H1 (cell line): ENCODE results near the gene FMNL1. TPM values are rescaled to one million over a fixed set of nuclear protein-coding genes. Genes with fewer than 3 reads are reported as not detected.

ENCODE experiments used
- HDAC2 ChIP-seq, 2 experiments: fragments of 300-600 bp in 1 of 2; sonication (generic) in 1 of 2; IDR thresholded peaks; 2 replicates each; pipeline ENCODE4 v1.6.1; 2011 to 2012; ENCODE audit warnings: low read depth in 2 of 2, low read length in 2 of 2, mild to moderate bottlenecking in 2 of 2, moderate library complexity in 2 of 2, borderline replicate concordance in 1 of 2, inconsistent platforms in 1 of 2
- NANOG ChIP-seq: IDR thresholded peaks from 2 replicates; pipeline ENCODE4 v1.6.1; 2011; ENCODE audit warnings: low read length, low read depth, mild to moderate bottlenecking, inconsistent platforms; ENCODE audit not compliant: insufficient read depth, poor library complexity, severe bottlenecking
- RBBP5 ChIP-seq: IDR thresholded peaks from 2 replicates; pipeline ENCODE4 v1.7.1; 2012; ENCODE audit warnings: low read depth, mild to moderate bottlenecking, inconsistent platforms, low read length, moderate library complexity, borderline replicate concordance
- SIX5 ChIP-seq: IDR thresholded peaks from 2 replicates; pipeline ENCODE4 v1.6.1; 2011; ENCODE audit warnings: mild to moderate bottlenecking, low read depth, low read length
- SRF ChIP-seq: IDR thresholded peaks from 2 replicates; pipeline ENCODE4 v1.6.1; 2011; ENCODE audit warnings: mild to moderate bottlenecking, low read depth, low read length, moderate library complexity
- polyA plus RNA-seq, 7 experiments: library from polyadenylated mRNA; depleted of rRNA in 3 of 7; stranded (reverse) in 5 of 7; unstranded in 2 of 7; fragments of >200 nt in 5 of 7; fragments of 200-250 nt in 2 of 7; gene quantifications; 1 replicate in 5 of 7; 2 replicates in 1 of 7; 4 replicates in 1 of 7; pipeline versions ENCODE4 v1.2.1 to v1.2.3, GENCODE V29; 2011 to 2013; ENCODE audit warnings: missing spikeins in 2 of 7, mixed read lengths in 2 of 7
- total RNA-seq: library from RNA; stranded (reverse); fragmentation: NEBNext Ultra II Directional; extraction: Animal tissue kit (Norgen Biotek cat#: 25700); gene quantifications from 2 replicates; pipeline ENCODE4 v1.2.1, GENCODE V29; 2021
- TF ChIP-seq, protein P1 (sequence below): fragments of 300-600 bp; sonication (generic); IDR thresholded peaks from 2 replicates; pipeline ENCODE4 v1.7.1; 2012; ENCODE audit warnings: low read length, moderate library complexity, mild to moderate bottlenecking, inconsistent platforms; ENCODE audit not compliant: insufficient replicate concordance
- TF ChIP-seq, protein P2 (sequence below): IDR thresholded peaks from 2 replicates; pipeline ENCODE4 v1.6.1; 2012; ENCODE audit warnings: inconsistent platforms

FMNL1 gene
- total and polyA plus RNA-seq, 2 of the 8 experiments (the other 6 are each of a cell fraction or from before 2014, with no cell fraction given), result 2.5 to 8.6 TPM

GRCh38 chr17:45230787-45231480, 9.2 kb downstream of the FMNL1 start (continued):
- TF ChIP-seq, protein P1, sequence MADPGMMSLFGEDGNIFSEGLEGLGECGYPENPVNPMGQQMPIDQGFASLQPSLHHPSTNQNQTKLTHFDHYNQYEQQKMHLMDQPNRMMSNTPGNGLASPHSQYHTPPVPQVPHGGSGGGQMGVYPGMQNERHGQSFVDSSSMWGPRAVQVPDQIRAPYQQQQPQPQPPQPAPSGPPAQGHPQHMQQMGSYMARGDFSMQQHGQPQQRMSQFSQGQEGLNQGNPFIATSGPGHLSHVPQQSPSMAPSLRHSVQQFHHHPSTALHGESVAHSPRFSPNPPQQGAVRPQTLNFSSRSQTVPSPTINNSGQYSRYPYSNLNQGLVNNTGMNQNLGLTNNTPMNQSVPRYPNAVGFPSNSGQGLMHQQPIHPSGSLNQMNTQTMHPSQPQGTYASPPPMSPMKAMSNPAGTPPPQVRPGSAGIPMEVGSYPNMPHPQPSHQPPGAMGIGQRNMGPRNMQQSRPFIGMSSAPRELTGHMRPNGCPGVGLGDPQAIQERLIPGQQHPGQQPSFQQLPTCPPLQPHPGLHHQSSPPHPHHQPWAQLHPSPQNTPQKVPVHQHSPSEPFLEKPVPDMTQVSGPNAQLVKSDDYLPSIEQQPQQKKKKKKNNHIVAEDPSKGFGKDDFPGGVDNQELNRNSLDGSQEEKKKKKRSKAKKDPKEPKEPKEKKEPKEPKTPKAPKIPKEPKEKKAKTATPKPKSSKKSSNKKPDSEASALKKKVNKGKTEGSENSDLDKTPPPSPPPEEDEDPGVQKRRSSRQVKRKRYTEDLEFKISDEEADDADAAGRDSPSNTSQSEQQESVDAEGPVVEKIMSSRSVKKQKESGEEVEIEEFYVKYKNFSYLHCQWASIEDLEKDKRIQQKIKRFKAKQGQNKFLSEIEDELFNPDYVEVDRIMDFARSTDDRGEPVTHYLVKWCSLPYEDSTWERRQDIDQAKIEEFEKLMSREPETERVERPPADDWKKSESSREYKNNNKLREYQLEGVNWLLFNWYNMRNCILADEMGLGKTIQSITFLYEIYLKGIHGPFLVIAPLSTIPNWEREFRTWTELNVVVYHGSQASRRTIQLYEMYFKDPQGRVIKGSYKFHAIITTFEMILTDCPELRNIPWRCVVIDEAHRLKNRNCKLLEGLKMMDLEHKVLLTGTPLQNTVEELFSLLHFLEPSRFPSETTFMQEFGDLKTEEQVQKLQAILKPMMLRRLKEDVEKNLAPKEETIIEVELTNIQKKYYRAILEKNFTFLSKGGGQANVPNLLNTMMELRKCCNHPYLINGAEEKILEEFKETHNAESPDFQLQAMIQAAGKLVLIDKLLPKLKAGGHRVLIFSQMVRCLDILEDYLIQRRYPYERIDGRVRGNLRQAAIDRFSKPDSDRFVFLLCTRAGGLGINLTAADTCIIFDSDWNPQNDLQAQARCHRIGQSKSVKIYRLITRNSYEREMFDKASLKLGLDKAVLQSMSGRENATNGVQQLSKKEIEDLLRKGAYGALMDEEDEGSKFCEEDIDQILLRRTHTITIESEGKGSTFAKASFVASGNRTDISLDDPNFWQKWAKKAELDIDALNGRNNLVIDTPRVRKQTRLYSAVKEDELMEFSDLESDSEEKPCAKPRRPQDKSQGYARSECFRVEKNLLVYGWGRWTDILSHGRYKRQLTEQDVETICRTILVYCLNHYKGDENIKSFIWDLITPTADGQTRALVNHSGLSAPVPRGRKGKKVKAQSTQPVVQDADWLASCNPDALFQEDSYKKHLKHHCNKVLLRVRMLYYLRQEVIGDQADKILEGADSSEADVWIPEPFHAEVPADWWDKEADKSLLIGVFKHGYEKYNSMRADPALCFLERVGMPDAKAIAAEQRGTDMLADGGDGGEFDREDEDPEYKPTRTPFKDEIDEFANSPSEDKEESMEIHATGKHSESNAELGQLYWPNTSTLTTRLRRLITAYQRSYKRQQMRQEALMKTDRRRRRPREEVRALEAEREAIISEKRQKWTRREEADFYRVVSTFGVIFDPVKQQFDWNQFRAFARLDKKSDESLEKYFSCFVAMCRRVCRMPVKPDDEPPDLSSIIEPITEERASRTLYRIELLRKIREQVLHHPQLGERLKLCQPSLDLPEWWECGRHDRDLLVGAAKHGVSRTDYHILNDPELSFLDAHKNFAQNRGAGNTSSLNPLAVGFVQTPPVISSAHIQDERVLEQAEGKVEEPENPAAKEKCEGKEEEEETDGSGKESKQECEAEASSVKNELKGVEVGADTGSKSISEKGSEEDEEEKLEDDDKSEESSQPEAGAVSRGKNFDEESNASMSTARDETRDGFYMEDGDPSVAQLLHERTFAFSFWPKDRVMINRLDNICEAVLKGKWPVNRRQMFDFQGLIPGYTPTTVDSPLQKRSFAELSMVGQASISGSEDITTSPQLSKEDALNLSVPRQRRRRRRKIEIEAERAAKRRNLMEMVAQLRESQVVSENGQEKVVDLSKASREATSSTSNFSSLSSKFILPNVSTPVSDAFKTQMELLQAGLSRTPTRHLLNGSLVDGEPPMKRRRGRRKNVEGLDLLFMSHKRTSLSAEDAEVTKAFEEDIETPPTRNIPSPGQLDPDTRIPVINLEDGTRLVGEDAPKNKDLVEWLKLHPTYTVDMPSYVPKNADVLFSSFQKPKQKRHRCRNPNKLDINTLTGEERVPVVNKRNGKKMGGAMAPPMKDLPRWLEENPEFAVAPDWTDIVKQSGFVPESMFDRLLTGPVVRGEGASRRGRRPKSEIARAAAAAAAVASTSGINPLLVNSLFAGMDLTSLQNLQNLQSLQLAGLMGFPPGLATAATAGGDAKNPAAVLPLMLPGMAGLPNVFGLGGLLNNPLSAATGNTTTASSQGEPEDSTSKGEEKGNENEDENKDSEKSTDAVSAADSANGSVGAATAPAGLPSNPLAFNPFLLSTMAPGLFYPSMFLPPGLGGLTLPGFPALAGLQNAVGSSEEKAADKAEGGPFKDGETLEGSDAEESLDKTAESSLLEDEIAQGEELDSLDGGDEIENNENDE, result no peak
- TF ChIP-seq, protein P2, sequence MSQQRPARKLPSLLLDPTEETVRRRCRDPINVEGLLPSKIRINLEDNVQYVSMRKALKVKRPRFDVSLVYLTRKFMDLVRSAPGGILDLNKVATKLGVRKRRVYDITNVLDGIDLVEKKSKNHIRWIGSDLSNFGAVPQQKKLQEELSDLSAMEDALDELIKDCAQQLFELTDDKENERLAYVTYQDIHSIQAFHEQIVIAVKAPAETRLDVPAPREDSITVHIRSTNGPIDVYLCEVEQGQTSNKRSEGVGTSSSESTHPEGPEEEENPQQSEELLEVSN, result no peak
- TF ChIP-seq HDAC2 (IDR thresholded peaks at IDR 0.05; ENCODE audit: borderline replicate concordance in 1 of 2, low read depth in 2 of 2, low read length in 2 of 2) (no peak), SRF (no peak), RBBP5 (no peak), SIX5 (no peak), NANOG (no peak)
